WTC11 (cell line): ENCODE data around the gene GSTO2. TPM values are rescaled to one million over a fixed set of nuclear protein-coding genes. Genes with fewer than 3 reads are reported as not detected.
A peak's percentile ranks its signal among the peaks of the same experiment; 100 is the strongest.

Experiments
- ATAC-seq: fragments of 200-7000 bp; cut with Tn5 transposase; 2 replicates; pipeline ENCODE4 v1.10.0; 2021; ENCODE audit warnings: mild to moderate bottlenecking, moderate library complexity
- CTCF ChIA-PET: fragments of 300-600 bp; sonication (Branson Sonifier 250); formaldehyde crosslinking; loops from one replicate; lab custom pipeline; 2021; ENCODE audit warnings: antibody characterized with exemption; lab: Charles Lee
- POLR2A ChIA-PET: fragments of 350-600 bp; sonication (Branson Sonifier 250); formaldehyde crosslinking; loops from one replicate; lab custom pipeline; 2021; ENCODE audit warnings: antibody characterized with exemption; lab: Charles Lee
- DNase-seq: peaks from one replicate; pipeline ENCODE4 v3.0.0; 2021; ENCODE audit warnings: low spot score
- H3K27ac Mint-ChIP-seq: 2 replicates; pipeline ENCODE4 v1.8.0; 2021; ENCODE audit warnings: mixed read lengths
- H3K27me3 Mint-ChIP-seq: 2 replicates; pipeline ENCODE4 v1.8.0; 2021; ENCODE audit warnings: low read depth, mild to moderate bottlenecking, moderate library complexity, mixed read lengths
- H3K36me3 Mint-ChIP-seq: 2 replicates; pipeline ENCODE4 v1.8.0; 2021; ENCODE audit warnings: mixed read lengths
- H3K4me1 Mint-ChIP-seq: 2 replicates; pipeline ENCODE4 v1.8.0; 2022; ENCODE audit warnings: mixed read lengths
- H3K4me3 Mint-ChIP-seq: 2 replicates; pipeline ENCODE4 v1.8.0; 2021; ENCODE audit warnings: mild to moderate bottlenecking, moderate library complexity, mixed read lengths
- H3K9me3 Mint-ChIP-seq: 2 replicates; pipeline ENCODE4 v1.8.0; 2021; ENCODE audit warnings: mixed read lengths
- CBFB ChIP-seq: sonication (generic); formaldehyde crosslinking; IDR thresholded peaks from 2 replicates; pipeline ENCODE4 v1.8.1; 2022; ENCODE audit warnings: mild to moderate bottlenecking, low read depth, missing genetic modification reagents
- FOXJ3 ChIP-seq: sonication (generic); formaldehyde crosslinking; IDR thresholded peaks from 2 replicates; pipeline ENCODE4 v1.9.0; 2021; ENCODE audit warnings: missing genetic modification reagents, mild to moderate bottlenecking, borderline replicate concordance
- FOXK1 ChIP-seq: sonication (generic); formaldehyde crosslinking; IDR thresholded peaks from 2 replicates; pipeline ENCODE4 v1.8.0; 2022; ENCODE audit warnings: mild to moderate bottlenecking, moderate library complexity, missing genetic modification reagents
- GABPB1 ChIP-seq: sonication (generic); formaldehyde crosslinking; IDR thresholded peaks from 2 replicates; pipeline ENCODE4 v1.8.1; 2023; ENCODE audit warnings: mild to moderate bottlenecking, missing genetic modification reagents
- NFATC4 ChIP-seq: fragments of 250-450 bp; sonication (Bioruptor Pico); IDR thresholded peaks from 2 replicates; pipeline ENCODE4 v1.9.0; 2021; ENCODE audit warnings: mild to moderate bottlenecking
- RORB ChIP-seq: fragments of 250-450 bp; sonication (Bioruptor Pico); IDR thresholded peaks from 2 replicates; pipeline ENCODE4 v1.9.0; 2021; ENCODE audit warnings: mild to moderate bottlenecking
- SMAD3 ChIP-seq: sonication (generic); formaldehyde crosslinking; IDR thresholded peaks from 2 replicates; pipeline ENCODE4 v1.8.0; 2022; ENCODE audit warnings: missing genetic modification reagents, mild to moderate bottlenecking, borderline replicate concordance
- SOX15 ChIP-seq: fragments of 250-450 bp; sonication (Bioruptor Pico); IDR thresholded peaks from 2 replicates; pipeline ENCODE4 v1.9.0; 2021; ENCODE audit warnings: mild to moderate bottlenecking
- TCF7 ChIP-seq: sonication (generic); formaldehyde crosslinking; IDR thresholded peaks from 2 replicates; pipeline ENCODE4 v1.8.0; 2022; ENCODE audit warnings: mild to moderate bottlenecking, low read depth, missing genetic modification reagents, moderate library complexity
- TEAD1 ChIP-seq: sonication (generic); formaldehyde crosslinking; IDR thresholded peaks from 2 replicates; pipeline ENCODE4 v1.8.0; 2022; ENCODE audit warnings: mild to moderate bottlenecking, missing genetic modification reagents
- ZNF138 ChIP-seq: sonication (generic); formaldehyde crosslinking; conservative IDR thresholded peaks from 2 replicates; pipeline ENCODE4 v1.8.1; 2022; ENCODE audit warnings: mild to moderate bottlenecking, moderate library complexity, missing genetic modification reagents
- total RNA-seq: library from RNA; stranded (reverse); gene quantifications from 3 replicates; pipeline ENCODE4 v1.2.3, GENCODE V29; 2021
- TF ChIP-seq, protein P1 (sequence below): sonication (generic); formaldehyde crosslinking; IDR thresholded peaks from 2 replicates; pipeline ENCODE4 v1.8.1; 2023; ENCODE audit warnings: mild to moderate bottlenecking, missing genetic modification reagents, moderate library complexity
- TF ChIP-seq, protein P2 (sequence below): sonication (generic); formaldehyde crosslinking; IDR thresholded peaks from 2 replicates; pipeline ENCODE4 v1.8.0; 2023; ENCODE audit warnings: mild to moderate bottlenecking, missing genetic modification reagents
- TF ChIP-seq, protein P3 (sequence below): sonication (generic); formaldehyde crosslinking; IDR thresholded peaks from 2 replicates; pipeline ENCODE4 v1.8.1; 2022; ENCODE audit warnings: low read depth, mild to moderate bottlenecking, moderate library complexity, missing genetic modification reagents, borderline replicate concordance
- TF ChIP-seq, protein P4 (sequence below): sonication (generic); formaldehyde crosslinking; IDR thresholded peaks from 2 replicates; pipeline ENCODE4 v1.8.1; 2022; ENCODE audit warnings: low read depth, missing genetic modification reagents, borderline replicate concordance
- TF ChIP-seq, protein P5 (sequence below): sonication (generic); formaldehyde crosslinking; IDR thresholded peaks from 2 replicates; pipeline ENCODE4 v1.8.0; 2022; ENCODE audit warnings: mild to moderate bottlenecking, missing genetic modification reagents
- TF ChIP-seq, protein P6 (sequence below): sonication (generic); formaldehyde crosslinking; IDR thresholded peaks from 2 replicates; pipeline ENCODE4 v1.8.0; 2022; ENCODE audit warnings: mild to moderate bottlenecking, missing genetic modification reagents
- TF ChIP-seq, protein P7 (sequence below): sonication (generic); formaldehyde crosslinking; IDR thresholded peaks from 2 replicates; pipeline ENCODE4 v1.8.0; 2022; ENCODE audit warnings: mild to moderate bottlenecking, missing genetic modification reagents
- TF ChIP-seq, protein P8 (sequence below): fragments of 200-600 bp; IDR thresholded peaks from 2 replicates; pipeline ENCODE4 v1.8.0; 2022; ENCODE audit warnings: antibody characterized with exemption

GSTO2 gene
- total RNA-seq, 1 experiment from 2014 or later, result 10.7 TPM

DNA sequence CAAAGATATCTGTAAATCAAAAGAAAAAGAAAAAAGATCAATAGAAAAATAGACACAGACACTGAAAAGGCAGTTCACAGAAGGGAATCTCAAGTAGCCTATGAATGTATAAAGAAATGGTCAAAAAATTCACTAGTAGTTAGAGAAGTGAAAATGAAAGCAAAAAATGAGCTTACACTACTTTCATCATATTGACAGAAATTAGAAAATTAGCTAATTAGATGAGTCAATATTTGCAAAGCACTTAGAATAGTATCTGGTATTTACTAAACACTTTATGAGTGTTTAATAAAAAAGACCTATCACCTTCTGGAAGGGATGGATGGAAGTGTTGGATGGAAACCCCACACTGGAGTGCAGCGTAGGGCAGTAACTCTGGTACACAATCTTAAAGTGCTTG lies 82.9 kb downstream of the GSTO2 start:
- ChIA-PET CTCF (interaction anchor here (0.6 to 4.8 kb wide), 6 partner anchors 46 to 140 kb away, joined by 3 to 55 read pairs (median 8); no protein-coding TSS in a partner anchor), POLR2A (no interaction called here)
- Mint-ChIP-seq H3K27ac (no peak overlapping the region), H3K27me3 (peaks cover 10% of the 10 kb centered on the region), H3K9me3 (no peaks in the 10 kb centered on the region), H3K4me1 (peaks cover 9% of the 10 kb centered on the region), H3K36me3 (no peaks in the 10 kb centered on the region), H3K4me3 (no peak overlapping the region)
- ATAC-seq (no peak), DNase-seq (no peak)
- TF ChIP-seq, protein P1, sequence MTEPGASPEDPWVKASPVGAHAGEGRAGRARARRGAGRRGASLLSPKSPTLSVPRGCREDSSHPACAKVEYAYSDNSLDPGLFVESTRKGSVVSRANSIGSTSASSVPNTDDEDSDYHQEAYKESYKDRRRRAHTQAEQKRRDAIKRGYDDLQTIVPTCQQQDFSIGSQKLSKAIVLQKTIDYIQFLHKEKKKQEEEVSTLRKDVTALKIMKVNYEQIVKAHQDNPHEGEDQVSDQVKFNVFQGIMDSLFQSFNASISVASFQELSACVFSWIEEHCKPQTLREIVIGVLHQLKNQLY (CRISPR knock-in tag), result no peak
- TF ChIP-seq CBFB, result no peak
- no peak for TF ChIP-seq NFATC4
- TF ChIP-seq, protein P2, sequence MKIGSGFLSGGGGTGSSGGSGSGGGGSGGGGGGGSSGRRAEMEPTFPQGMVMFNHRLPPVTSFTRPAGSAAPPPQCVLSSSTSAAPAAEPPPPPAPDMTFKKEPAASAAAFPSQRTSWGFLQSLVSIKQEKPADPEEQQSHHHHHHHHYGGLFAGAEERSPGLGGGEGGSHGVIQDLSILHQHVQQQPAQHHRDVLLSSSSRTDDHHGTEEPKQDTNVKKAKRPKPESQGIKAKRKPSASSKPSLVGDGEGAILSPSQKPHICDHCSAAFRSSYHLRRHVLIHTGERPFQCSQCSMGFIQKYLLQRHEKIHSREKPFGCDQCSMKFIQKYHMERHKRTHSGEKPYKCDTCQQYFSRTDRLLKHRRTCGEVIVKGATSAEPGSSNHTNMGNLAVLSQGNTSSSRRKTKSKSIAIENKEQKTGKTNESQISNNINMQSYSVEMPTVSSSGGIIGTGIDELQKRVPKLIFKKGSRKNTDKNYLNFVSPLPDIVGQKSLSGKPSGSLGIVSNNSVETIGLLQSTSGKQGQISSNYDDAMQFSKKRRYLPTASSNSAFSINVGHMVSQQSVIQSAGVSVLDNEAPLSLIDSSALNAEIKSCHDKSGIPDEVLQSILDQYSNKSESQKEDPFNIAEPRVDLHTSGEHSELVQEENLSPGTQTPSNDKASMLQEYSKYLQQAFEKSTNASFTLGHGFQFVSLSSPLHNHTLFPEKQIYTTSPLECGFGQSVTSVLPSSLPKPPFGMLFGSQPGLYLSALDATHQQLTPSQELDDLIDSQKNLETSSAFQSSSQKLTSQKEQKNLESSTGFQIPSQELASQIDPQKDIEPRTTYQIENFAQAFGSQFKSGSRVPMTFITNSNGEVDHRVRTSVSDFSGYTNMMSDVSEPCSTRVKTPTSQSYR (CRISPR knock-in tag), result no peak
- no peak for TF ChIP-seq TEAD1
- TF ChIP-seq, protein P3, sequence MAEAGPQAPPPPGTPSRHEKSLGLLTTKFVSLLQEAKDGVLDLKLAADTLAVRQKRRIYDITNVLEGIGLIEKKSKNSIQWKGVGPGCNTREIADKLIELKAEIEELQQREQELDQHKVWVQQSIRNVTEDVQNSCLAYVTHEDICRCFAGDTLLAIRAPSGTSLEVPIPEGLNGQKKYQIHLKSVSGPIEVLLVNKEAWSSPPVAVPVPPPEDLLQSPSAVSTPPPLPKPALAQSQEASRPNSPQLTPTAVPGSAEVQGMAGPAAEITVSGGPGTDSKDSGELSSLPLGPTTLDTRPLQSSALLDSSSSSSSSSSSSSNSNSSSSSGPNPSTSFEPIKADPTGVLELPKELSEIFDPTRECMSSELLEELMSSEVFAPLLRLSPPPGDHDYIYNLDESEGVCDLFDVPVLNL (CRISPR knock-in tag), result no peak
- TF ChIP-seq, protein P4, sequence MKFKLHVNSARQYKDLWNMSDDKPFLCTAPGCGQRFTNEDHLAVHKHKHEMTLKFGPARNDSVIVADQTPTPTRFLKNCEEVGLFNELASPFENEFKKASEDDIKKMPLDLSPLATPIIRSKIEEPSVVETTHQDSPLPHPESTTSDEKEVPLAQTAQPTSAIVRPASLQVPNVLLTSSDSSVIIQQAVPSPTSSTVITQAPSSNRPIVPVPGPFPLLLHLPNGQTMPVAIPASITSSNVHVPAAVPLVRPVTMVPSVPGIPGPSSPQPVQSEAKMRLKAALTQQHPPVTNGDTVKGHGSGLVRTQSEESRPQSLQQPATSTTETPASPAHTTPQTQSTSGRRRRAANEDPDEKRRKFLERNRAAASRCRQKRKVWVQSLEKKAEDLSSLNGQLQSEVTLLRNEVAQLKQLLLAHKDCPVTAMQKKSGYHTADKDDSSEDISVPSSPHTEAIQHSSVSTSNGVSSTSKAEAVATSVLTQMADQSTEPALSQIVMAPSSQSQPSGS, result no peak
- TF ChIP-seq, protein P5, sequence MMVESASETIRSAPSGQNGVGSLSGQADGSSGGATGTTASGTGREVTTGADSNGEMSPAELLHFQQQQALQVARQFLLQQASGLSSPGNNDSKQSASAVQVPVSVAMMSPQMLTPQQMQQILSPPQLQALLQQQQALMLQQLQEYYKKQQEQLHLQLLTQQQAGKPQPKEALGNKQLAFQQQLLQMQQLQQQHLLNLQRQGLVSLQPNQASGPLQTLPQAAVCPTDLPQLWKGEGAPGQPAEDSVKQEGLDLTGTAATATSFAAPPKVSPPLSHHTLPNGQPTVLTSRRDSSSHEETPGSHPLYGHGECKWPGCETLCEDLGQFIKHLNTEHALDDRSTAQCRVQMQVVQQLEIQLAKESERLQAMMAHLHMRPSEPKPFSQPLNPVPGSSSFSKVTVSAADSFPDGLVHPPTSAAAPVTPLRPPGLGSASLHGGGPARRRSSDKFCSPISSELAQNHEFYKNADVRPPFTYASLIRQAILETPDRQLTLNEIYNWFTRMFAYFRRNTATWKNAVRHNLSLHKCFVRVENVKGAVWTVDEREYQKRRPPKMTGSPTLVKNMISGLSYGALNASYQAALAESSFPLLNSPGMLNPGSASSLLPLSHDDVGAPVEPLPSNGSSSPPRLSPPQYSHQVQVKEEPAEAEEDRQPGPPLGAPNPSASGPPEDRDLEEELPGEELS, result no peak
- TF ChIP-seq FOXJ3 (CRISPR knock-in tag), result no peak
- no peak for TF ChIP-seq RORB (CRISPR knock-in tag)
- TF ChIP-seq SMAD3, result no peak
- TF ChIP-seq SOX15 (CRISPR knock-in tag), result no peak
- TF ChIP-seq GABPB1 (CRISPR knock-in tag), result no peak
- no peak for TF ChIP-seq FOXK1 (CRISPR knock-in tag)
- TF ChIP-seq, protein P6, sequence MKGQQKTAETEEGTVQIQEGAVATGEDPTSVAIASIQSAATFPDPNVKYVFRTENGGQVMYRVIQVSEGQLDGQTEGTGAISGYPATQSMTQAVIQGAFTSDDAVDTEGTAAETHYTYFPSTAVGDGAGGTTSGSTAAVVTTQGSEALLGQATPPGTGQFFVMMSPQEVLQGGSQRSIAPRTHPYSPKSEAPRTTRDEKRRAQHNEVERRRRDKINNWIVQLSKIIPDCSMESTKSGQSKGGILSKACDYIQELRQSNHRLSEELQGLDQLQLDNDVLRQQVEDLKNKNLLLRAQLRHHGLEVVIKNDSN (CRISPR knock-in tag), result no peak
- TF ChIP-seq ZNF138 (CRISPR knock-in tag), result no peak

DNA sequence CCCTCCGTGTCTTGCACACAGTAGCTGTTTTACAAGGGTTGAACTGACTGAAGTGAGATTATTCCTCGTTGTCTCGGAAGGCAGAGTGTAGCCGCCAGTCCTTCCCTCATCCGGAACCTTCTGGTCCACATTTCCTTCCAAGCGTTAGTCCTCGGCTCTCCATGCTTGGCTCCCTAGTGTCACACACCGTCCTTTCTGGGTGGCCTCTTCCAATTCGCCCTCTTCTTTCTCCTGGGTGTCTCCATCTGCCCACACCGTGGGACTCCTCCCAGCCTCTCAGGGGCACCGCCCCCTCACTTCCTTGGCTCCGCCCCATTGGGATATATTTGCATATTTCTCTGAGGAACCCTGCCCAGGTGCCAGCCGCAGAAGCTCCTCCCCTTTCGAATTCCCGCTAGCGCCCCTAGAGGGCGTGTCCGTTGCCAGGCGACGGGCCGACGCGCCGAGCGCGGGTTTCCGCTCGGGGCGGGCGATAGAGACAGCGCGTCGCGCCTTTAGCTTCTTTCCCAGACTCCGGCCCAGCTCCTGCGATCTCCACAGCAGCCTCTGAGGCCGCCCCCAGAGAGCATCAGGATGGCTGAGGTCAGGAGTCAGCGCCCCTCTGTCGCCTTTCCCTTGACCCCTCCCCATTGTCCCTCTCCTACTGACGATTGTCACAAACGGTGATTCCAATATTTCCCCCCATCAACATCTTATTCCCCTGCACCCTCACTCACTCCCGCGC lies 84.5 kb downstream of the GSTO2 start, which contains the start of gene CFAP58:
Gene CFAP58 (plus strand): TSS at position 509 of the 724 bp plus-strand sequence. CDS start 65 bp downstream, at position 574.
- Mint-ChIP-seq H3K4me3 (no peak within 1 kb of the TSS), H3K9me3 (no peaks in the 10 kb centered on the region)
- POLR2A ChIA-PET, result interaction anchor here (0.7 to 1.5 kb wide), 6 partner anchors 15 to 232 kb away, joined by 3 to 14 read pairs (median 4); partner anchors contain the start of genes GSTO2, ITPRIP and SFR1
- TF ChIP-seq, protein P7, sequence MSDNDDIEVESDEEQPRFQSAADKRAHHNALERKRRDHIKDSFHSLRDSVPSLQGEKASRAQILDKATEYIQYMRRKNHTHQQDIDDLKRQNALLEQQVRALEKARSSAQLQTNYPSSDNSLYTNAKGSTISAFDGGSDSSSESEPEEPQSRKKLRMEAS, result peak; percentile 22; the same call in 1 of the 2 replicates
- TF ChIP-seq, protein P8, sequence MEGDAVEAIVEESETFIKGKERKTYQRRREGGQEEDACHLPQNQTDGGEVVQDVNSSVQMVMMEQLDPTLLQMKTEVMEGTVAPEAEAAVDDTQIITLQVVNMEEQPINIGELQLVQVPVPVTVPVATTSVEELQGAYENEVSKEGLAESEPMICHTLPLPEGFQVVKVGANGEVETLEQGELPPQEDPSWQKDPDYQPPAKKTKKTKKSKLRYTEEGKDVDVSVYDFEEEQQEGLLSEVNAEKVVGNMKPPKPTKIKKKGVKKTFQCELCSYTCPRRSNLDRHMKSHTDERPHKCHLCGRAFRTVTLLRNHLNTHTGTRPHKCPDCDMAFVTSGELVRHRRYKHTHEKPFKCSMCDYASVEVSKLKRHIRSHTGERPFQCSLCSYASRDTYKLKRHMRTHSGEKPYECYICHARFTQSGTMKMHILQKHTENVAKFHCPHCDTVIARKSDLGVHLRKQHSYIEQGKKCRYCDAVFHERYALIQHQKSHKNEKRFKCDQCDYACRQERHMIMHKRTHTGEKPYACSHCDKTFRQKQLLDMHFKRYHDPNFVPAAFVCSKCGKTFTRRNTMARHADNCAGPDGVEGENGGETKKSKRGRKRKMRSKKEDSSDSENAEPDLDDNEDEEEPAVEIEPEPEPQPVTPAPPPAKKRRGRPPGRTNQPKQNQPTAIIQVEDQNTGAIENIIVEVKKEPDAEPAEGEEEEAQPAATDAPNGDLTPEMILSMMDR, result peak; percentile 73
- TF ChIP-seq TCF7 (CRISPR knock-in tag) (no peak), ZNF138 (CRISPR knock-in tag) (peak; percentile 60; the same call in 1 of the 2 replicates)
- TF ChIP-seq, protein P2 (CRISPR knock-in tag), result no peak

More for the DNA sequence above, 84.5 kb downstream of the GSTO2 start, which contains the start of gene CFAP58:
- peak; percentile 96 for ATAC-seq
- H3K36me3 Mint-ChIP-seq, result no peaks in the 10 kb centered on the region
- peaks cover 9% of the 10 kb centered on the region for H3K4me1 Mint-ChIP-seq
- peaks cover 10% of the 10 kb centered on the region for H3K27me3 Mint-ChIP-seq
- CTCF ChIA-PET, result interaction anchor here (0.6 to 4.8 kb wide), 65 partner anchors 11 to 628 kb away, joined by 3 to 60 read pairs (median 5); partner anchors contain the start of genes GSTO1, GSTO2, ITPRIP and SFR1
- H3K27ac Mint-ChIP-seq, result no peak within 1 kb of the TSS
- DNase-seq, result peak; percentile 98
